Measurements from ENCODE around the gene PNPO.
A peak's percentile ranks its signal among the peaks of the same experiment; 100 is the strongest.

The PNPO gene

DNA sequence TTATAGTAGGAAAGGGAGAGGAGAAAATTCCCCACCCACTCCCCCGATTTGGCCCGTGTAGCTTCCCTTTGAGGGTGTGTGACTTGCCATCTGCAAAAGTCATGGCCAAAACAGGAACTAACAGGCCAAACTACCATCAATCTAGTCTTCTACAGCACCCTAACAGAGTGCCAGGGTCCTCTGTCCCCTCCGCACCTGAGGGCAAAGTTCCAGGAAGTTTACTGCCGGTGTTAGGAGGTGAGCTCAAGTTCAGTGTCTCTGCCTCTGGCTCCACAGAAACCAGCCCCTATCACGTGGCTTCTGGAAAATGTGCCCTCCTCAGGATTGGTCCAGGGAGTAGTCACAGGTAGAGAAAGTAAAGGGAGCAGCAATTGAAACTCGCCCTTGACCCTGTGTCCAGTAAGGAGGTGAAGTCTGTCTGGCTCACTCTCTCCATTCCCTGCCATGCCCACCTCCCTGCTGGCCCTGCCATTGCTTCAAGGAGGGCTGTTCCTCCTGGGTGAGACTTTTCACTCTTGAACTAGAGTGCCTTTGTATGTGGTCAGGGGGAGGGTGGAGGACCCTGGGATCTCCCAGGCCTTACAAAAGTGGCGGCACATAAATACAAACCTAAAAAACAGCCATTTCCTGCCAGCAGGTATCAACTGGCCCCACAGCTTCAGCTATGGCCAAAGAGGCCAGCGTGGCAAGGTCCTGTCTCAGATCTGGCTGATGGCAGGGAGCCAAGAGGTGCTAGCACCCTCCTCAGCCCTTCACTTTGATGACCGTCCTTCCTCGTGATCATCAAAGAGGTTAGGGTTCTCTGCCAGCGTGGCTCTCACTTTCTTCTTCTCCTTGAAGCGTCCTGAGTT lies 11.0 kb downstream of the PNPO start:
- no peak for DNase-seq

DNA sequence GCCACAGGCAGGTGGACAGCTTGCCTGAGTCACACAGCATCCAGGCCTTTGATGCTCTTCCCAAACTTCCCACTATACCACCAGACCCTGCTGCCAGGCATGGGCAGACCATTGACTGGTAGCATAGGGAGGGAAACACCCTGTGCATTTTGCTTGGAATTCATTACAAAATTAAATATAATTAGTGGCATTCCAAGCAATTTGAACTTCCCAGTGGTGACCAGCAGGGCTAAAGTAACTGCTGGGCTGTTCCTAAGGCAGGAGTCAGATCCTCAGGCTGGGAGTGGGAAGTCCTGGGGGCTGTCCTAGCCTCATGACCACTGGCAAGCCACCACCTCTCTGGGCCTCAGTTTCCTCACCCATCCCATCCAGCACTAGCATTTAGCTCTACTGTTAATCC lies 12.5 kb downstream of the PNPO start:
- no peak for DNase-seq

DNA sequence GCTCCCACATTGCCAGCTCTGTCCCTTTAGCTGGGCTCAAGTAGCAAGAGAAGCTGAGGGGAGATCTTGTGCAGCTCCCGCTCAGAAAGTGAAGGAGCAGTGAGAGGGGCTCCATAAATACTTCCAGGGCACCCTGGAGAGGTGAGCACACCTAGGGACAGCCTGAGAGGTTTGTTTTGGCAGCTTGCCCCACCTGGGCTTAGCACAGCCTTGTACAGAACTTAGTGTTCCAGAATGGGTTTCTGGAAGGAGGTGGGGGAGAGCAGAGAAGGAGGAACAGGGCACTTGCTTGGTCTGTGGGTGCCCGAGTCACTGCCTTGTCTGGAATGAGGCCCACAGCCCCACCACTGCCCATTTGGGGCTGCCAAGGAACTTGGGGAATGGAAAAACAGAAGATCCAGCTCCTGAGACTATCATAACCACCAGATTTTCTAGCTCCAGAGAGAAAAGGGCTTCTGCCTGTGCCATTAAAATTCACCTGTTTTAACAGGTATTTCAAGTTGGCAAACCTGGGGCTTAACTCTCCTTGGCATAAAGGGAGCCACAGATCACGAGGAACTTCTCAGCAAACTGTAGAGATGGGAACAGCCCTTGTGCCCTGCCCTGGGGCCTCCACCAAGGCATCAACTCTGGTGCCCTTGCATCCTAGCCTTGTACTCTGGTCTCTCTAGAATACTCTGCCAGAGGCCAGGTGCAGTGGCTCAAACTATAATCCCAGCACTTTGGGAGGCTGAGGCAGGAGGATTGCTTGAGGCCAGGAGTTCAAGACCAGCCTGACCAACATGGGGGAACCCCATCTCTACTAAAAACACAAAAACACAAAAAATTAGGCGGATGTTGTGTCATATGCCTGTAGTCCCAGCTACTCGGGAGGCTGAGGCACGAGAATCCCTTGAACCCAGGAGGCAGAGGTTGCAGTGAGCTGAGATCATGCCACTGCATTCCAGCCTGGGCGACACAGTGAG lies 14.4 kb downstream of the PNPO start:
- no peak for DNase-seq

DNA sequence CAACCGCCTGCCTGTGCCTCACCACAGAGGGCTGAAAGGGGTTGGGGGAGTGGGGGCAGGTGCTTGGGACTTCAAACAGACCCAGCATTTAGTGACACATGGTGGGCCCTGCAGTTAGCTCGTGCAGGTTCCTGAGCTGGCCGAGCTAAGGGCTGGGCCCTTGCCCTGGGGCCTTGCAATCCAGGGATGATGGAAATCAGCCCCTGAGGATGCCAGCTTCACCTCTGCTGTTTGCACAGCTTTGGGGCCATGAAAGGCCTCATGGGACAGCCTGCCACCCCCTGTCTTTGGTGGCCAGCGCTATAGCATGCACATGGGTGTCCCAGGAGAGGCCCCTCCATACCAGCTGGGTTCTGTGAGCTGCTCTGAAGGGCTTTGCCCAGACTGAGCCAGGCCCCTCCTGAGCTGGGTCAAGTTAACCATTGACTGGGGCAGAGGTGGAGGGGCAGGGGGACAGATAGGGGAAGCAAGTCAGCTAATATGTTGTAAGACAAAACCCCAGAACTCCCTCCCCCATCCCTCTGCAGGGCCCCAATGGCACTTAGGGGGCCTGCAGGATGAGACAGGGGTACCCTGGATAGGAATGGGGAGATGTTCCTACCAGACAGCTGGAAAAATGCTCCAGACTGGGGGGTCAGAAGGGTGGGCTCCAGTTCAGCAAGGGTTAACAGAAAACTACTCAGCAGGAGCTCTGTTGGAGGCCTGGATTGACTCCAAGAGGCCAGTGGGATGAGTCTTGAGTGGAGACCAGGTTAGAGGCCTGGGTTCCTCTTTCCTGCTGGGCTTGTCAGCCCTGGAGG lies 15.6 kb downstream of the PNPO start:
- no peak for DNase-seq

DNA sequence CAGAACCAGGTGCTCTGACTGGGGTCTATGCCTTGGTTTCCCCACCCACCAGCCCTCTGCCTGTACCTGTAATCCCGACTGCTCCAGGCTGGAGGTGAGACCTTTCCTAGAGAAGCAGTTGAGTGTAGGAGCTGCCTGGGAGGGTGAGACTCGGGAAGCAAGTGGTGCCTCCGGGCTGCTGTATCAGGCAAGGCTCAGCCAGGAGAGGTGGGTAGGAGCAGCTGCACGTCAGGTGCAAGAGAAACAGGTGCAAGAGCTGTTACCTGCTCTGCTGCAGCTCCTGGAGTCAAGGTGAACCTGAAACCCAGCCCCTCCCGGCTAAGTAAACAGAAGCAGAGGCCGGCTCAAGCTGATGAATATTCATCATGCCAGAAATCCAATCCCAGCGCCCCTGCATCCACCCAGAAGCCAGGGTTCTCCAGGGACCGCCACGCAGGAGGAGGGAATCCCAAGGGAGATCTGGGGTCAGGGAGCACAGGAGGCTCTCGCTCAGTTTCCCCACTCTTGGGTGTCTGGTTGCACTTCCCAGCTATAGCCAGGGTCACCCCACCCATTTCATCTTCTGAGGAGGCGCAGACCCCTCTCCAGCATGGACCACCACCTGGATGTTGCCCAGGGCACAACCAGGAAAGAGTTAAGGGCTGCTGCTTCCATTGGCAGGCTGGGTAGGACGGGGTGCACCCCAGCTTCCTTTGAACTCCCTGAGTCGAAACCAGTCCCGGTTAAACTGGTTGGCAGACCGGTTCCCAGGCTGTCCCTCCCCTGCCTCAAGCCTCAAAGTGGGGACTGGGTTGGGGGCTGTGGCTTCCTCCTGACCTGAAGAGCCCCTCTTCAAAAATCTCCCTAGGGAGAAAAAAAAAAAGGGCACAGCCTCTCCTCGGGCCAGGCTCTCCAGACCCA lies 16.5 kb downstream of the PNPO start, which contains the start of gene PRR15L:
TSS of gene PRR15L (minus strand) at position 293 of the 900 bp plus-strand sequence. CDS start 4,649 bp downstream, outside the sequence.
- no peak for DNase-seq

DNA sequence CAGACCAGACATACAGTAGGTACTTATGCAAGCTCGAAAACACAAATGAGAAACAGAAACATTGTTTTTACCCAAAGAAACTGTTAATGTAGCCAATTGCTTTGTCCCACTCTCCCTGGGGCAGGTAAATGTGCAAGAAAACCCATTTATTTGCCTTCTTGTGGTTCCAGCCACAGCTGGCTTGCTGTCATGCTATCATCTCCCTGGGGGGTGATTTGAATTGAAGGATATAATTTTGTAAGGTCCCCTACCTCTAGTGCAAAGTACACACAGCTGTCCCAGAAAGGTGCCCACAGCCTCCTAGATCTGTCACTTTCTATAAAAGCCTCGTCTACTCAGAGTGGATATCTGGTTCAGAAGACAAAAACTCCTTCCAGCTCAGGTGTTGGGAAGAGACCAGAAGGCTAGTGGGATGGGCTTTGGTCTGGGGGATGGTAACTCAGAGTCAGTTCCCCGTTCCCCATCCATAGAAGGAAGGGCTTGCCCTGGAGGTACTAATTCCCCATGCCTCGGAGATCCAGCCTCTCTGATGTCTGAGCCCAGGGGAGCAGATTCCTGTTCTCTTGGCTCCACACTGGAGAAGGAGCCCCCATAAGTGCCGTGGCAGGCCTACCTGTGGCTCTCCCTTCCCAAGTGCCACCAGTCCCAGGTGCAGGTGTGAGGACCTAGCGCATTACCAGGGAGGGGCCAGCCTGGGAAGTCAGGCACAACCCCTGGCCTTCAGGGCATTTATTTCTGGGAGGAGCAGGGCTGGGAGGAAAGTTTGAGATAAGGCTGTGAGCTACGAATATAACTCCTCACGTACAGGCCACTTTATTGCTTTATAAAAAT lies 18.7 kb downstream of the PNPO start:
- no peak for DNase-seq

DNA sequence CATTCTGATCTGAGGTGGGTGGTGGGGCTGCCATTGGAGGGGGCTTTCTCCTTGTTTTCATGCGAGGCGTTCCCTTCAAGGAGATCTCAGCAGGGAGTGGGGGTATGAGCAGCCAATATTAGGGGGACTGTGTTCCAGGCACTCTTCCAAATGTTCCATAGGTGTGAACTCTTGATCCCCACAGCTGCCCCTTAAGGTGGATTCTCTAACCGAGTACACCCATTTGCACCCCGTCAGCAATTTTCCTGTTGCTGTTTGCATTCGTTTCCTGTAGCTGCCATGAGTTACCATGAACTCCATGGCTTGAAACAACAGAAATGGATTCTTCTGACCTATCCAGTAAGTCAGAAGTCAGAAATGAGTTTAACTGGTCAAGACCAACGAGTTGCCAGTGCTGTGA lies 20.0 kb downstream of the PNPO start:
- DNase-seq: no peak

DNA sequence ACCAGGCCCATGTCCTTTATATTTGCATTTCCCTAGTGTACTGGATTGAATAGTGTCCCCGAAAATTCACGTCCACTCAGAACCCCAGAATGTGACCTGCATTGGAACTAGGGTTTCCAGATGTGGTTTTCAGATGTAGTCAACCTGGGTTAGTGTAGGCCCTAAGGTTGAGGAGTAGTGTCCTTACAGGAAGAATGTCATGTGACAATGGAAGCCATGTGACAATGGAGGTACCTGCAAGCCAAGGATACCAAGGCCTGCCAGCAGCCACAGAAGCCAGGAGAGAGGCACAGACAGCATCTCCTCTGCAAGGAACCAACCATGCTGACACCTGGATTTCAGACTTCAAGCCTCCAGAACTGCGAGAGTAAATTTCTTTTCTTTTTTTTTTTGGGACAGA lies 21.5 kb downstream of the PNPO start:
- DNase-seq: no peak

DNA sequence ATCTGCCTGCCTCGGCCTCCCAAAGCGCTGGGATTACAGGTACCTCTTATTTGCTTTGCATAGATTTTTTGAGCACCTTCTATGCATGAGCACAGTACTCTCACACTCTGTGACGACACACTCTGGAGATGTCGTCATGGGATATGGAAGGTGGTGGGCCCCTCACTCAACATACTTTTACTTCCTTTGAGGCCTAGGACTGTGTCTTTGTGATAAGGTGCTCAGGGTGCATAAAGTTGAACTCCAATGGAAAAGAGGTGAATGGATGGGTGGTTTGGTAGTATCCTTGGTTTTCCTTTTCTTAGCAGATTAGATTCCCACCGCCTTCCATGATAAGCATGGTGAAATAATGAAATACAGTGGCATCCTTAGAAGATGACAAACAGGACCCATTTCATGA lies 23.5 kb downstream of the PNPO start:
- no peak for DNase-seq

DNA sequence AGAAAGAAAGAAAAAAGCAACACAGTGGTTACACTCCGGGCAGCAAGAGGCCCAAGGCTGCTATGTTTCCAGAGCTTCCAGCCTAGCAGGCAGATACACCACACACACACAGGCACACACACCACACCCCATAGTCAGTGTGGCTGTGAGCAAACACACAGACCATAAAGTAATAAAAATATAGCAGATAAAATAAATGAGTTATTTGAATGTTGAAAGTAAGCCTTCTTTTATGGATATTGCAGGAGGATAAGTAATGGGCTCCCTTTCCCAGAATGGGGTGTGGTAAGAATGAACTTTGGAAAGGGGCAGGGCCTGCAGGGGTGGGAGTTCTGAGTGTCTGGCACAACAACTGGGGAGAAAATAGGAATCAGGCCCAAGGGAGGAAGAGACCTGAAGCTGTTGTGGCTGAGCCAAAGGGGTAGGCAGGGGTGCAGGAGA lies 24.7 kb downstream of the PNPO start:
- DNase-seq: no peak

DNA sequence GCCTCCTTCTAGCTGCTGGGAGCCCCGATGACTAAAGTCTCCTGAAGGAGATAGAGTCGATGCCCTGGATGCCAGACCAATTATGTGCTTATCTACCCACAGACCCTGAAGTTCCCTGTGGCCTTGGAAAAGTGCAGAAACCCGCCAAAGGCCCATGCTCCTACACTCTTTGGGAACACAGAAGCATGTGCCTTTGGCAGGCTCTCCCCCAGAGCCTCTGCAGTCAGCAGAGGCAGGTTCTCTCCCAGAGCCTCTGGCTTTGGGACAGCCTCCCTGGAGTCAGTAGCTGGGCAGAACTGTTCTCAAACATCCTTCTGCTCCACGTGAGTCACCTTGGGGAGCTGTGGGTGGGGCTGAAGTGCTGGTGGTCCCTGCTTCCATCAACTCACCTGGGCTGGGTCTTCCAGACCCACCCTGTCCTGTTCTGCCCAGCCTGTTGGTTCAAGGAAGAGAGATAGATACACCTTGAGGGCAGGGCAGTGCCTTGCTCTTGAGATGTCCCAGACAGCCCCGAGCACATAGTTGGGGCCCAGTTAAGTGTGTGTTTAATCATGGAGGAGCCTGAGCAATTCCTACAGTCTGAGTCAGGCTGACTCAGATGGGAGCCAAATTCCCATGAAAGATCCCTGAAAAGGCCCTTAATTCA lies 26.4 kb downstream of the PNPO start:
- no peak for DNase-seq

DNA sequence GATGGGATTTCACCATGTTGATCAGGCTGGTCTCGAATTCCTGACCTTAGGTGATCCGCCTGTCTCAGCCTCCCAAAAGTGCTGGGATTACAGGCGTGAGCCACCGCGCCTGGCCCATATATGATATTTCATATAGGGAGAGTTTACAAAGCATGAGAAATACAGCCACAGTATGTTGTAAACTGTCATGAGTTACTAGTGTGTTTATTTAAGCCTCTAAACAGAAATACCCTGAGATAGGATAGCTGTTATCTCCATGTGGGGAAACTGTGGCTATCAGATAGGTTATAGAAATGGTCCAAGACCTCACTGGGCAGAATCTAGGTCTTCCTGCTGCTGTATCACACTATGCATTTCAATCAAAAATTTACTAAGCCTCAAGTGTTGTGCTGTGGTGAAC lies 27.5 kb downstream of the PNPO start:
- DNase-seq: no peak

DNA sequence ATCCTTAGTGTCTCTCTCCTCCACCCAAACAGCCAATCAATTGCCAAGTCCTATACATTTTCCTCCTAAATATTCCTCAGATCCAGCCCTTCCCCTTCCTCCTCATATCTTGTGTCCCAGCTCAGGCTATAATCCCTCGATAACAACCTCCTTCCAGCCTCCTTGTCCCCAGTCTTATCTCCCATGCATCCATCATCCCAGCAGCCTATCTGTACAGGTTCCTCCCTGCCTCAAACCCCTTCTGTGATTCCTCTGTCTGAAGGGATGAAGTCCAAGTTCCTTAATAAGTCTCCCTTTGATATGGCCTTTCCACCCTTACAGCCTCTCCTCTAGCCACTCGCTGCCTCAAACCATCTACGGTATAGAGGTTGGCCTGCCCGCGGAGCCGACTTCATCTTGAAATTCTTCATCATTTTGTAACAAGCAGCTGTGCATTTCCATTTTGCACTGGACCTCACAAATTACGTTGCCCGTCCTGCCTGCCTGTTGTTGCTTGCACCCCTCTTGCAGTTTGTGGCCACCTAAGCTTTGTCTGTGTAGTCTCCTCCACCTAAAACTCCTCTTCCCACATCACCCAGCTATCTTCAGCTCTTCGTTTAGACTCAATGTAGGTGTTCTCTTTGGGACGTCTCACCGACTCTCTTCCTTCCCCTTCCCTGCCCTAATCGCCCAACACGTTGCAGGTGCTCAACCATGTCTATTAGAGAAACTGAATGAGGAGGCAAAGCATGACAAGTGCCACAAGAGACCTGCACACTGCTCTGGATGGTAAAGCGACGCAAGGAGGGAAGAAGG lies 28.8 kb downstream of the PNPO start:
- no peak for DNase-seq

DNA sequence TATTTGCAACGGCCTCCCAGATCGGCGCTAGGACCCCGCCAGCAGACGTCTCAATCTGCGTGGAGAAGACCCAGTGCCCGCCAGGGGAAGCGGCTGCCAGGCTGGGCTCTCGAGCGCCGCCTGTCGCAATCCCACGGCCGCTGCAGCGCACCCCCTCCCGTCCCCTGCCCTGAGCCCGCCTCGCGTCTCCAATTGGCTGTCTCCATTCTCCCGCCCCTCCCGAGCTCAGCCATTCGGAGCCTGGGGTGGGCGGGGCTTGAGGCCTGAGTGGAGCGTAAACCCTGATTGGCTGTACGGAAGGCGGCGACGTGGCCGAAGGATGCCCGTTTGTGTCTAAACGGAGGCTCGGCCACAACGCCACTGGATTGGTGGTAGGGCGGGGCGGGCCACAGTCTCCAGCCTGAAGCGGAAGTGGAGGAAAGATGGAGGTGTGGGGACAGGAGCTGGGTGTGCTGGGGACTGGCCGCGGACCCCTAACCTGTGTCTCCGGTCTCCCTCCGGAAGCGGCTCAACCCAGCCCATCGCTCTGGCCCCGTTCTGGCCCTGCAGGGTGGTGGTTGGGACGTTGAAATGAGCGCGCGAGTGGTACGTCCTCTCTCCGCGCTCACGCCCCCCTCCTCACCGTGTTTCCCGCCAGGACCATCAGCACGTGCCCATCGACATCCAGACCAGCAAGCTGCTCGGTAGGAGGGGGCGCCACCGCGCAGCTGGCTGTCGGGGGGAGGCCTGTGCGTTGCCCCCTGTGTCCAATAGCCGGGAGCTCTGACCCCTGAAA lies 29.5 kb downstream of the PNPO start, which contains the start of gene CDK5RAP3:
TSS of gene CDK5RAP3 (plus strand) at position 389 of the 775 bp plus-strand sequence. CDS start at position 423, 34 bp downstream.
- DNase-seq: peak; percentile 99

DNA sequence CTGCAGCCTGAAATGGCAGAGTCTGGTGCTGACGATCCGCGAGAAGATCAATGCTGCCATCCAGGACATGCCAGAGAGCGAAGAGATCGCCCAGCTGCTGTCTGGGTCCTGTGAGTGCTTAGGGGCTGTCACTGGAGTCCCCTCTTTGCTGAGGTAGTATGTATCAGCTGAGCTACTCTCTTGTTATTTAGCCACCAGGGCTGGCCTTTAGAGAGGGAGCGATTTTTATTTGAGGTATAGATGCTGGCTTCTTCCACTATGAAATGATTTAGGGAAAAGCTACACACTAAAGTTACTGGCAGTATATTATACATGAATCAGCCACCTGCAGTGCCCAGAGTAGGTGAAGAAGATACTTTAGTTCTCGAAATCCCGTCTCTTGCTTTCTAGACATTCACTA lies 32.2 kb downstream of the PNPO start:
- no peak for DNase-seq

DNA sequence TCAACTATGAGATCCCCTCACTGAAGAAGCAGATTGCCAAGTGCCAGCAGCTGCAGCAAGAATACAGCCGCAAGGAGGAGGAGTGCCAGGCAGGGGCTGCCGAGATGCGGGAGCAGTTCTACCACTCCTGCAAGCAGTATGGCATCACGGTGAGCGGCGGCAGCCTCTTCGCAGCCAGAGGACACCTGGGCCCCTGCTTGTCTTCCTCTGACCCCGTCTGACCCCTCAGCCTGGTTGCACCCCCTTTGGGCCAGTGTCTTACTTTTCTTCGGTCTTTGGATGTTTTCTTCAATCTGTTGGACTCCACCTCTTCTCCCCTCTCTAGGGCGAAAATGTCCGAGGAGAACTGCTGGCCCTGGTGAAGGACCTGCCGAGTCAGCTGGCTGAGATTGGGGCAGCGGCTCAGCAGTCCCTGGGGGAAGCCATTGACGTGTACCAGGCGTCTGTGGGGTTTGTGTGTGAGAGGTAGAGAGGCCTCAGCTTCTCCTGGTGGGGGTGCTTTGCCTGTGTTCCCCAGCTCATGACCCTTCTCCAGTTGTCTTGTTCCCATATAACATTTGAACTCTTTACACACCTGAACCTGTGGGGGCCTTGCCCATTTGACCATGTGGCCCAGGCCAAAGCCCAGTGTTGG lies 33.9 kb downstream of the PNPO start:
- DNase-seq: no peak

DNA sequence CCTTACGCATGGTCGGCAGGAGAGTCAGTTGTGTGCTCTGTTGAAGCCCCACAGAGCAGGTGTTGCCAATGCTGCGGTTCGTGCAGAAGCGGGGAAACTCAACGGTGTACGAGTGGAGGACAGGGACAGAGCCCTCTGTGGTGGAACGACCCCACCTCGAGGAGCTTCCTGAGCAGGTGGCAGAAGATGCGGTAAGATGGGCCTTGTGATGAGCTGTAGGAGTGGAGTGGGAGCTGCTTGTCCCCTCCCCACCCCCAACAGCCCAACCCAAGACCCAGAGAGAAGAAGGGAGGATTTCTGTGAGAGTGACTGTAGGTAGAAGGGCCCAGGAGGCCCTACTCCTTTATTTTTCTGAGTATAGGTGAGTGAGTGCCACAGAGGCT lies 34.4 kb downstream of the PNPO start:
- DNase-seq: no peak

DNA sequence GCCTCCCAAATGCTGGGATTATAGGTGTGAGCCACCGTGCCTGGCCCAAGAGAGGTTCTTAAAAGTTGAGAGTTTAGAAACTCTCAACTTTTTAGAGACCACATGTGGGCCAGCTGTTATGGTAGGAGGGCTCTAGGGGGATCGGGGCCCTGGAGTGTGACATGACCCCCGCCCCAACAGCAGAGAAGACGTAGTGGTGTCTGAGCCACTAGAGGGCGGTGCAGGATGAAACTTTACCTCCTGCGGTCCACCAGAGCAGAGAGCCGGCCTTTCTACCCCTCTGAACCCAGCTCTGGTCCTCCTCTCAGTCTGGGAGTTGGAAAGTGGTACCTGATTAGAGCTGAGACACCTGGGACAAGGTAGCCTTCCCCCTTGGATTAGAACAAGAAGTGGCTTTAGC lies 37.0 kb downstream of the PNPO start:
- peak; percentile 54 for DNase-seq
